Measurements from ENCODE around the gene TPK1. TPM values are rescaled to one million over a fixed set of nuclear protein-coding genes. Genes with fewer than 3 reads are reported as not detected.

The TPK1 gene
- polyA plus RNA-seq, 1 experiment: 1.2 TPM

DNA sequence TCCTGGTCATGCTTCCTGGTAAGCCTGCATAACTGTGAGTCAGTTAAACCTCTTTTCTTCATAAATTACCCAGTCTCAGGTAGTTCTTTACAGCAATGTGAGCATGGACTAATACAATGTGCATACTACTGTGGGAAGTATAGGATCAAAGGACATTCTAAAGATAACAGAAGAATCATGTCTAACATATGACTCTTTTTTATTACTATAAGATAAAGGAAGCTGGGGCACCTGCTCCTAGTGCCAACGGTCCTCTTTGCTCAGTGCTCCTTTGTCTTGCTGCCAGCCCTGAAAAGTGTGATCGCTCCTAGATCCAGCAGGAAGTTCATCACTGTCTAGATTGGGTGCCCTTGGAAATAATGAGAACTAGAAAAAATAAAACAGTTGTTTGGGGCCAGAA is 289.1 kb downstream of the TPK1 start:
- CTCF ChIA-PET: no interaction called here

DNA sequence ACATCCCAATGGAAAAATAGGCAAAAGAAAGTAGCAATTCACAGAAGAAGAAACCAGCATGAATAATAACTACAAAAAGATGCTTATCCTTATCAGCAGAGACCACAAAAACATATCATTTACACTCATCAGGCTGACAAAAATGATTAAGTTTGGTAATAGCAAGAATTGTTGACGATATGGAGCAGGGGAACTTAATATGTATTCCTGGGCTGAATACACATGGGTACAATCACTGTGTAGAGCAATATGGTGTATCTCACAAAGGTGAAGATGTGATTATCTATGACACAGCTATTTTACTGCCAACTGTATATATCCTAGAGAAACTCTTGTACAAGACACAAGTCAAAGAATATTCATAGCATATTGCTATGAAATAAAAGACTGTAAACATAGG is 290.5 kb downstream of the TPK1 start:
- no peak for DNase-seq (ENCODE audit: low read depth)
- TF ChIP-seq, protein P1, sequence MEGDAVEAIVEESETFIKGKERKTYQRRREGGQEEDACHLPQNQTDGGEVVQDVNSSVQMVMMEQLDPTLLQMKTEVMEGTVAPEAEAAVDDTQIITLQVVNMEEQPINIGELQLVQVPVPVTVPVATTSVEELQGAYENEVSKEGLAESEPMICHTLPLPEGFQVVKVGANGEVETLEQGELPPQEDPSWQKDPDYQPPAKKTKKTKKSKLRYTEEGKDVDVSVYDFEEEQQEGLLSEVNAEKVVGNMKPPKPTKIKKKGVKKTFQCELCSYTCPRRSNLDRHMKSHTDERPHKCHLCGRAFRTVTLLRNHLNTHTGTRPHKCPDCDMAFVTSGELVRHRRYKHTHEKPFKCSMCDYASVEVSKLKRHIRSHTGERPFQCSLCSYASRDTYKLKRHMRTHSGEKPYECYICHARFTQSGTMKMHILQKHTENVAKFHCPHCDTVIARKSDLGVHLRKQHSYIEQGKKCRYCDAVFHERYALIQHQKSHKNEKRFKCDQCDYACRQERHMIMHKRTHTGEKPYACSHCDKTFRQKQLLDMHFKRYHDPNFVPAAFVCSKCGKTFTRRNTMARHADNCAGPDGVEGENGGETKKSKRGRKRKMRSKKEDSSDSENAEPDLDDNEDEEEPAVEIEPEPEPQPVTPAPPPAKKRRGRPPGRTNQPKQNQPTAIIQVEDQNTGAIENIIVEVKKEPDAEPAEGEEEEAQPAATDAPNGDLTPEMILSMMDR (IDR thresholded peaks at IDR 0.05; ENCODE audit: insufficient read depth, low read depth, low read length): no peak
- ChIA-PET CTCF (no interaction called here), POLR2A (no interaction called here)
- H3K27me3 ChIP-seq (ENCODE audit: control insufficient read depth, insufficient read depth, low read length): no peaks in the 10 kb centered on the region
- no peaks in the 10 kb centered on the region for H3K36me3 ChIP-seq (ENCODE audit: control insufficient read depth, insufficient read depth, low read length)
- H3K4me3 ChIP-seq (ENCODE audit: low read depth, low read length): no peak overlapping the region

More for the DNA sequence above, 289.1 kb downstream of the TPK1 start:
- H3K4me3 ChIP-seq (ENCODE audit: low read depth, low read length): no peak overlapping the region
- POLR2A ChIA-PET: no interaction called here
- H3K27me3 ChIP-seq (ENCODE audit: control insufficient read depth, insufficient read depth, low read length): no peaks in the 10 kb centered on the region
- TF ChIP-seq, protein P1 (IDR thresholded peaks at IDR 0.05; ENCODE audit: insufficient read depth, low read depth, low read length): no peak
- no peak for DNase-seq (ENCODE audit: low read depth)
- H3K36me3 ChIP-seq (ENCODE audit: control insufficient read depth, insufficient read depth, low read length): no peaks in the 10 kb centered on the region

GRCh38 chr7:144534655-144535395 is 301.0 kb downstream of the TPK1 start:
- POLR2A ChIA-PET: no interaction called here
- no peak for DNase-seq (ENCODE audit: low read depth)
- TF ChIP-seq, protein P1 (IDR thresholded peaks at IDR 0.05; ENCODE audit: insufficient read depth, low read depth, low read length): no peak
- CTCF ChIA-PET: interaction anchor here (0.5 kb wide), 1 partner anchor 76 kb away, joined by 4 read pairs; no protein-coding TSS in a partner anchor
- no peaks in the 10 kb centered on the region for H3K36me3 ChIP-seq (ENCODE audit: control insufficient read depth, insufficient read depth, low read length)
- H3K27me3 ChIP-seq (ENCODE audit: control insufficient read depth, insufficient read depth, low read length): no peaks in the 10 kb centered on the region
- H3K4me3 ChIP-seq (ENCODE audit: low read depth, low read length): no peak overlapping the region

- Histone ChIP-seq H3K36me3 (ENCODE audit: control insufficient read depth, insufficient read depth, low read length) (no peaks in the 10 kb centered on the region), H3K4me3 (ENCODE audit: low read depth, low read length) (no peak overlapping the region), H3K27me3 (ENCODE audit: control insufficient read depth, insufficient read depth, low read length) (no peaks in the 10 kb centered on the region)
- ChIA-PET CTCF (interaction anchor here (0.5 kb wide), 1 partner anchor 77 kb away, joined by 4 read pairs; no protein-coding TSS in a partner anchor), POLR2A (no interaction called here)
- no peak for DNase-seq (ENCODE audit: low read depth)
- TF ChIP-seq, protein P1 (IDR thresholded peaks at IDR 0.05; ENCODE audit: insufficient read depth, low read depth, low read length): no peak
Observed at GRCh38 chr7:144534196-144534595, 301.7 kb downstream of the TPK1 start.

GRCh38 chr7:144531181-144531580 is 304.7 kb downstream of the TPK1 start:
- POLR2A ChIA-PET: no interaction called here
- Histone ChIP-seq H3K4me3 (ENCODE audit: low read depth, low read length) (no peak overlapping the region), H3K36me3 (ENCODE audit: control insufficient read depth, insufficient read depth, low read length) (no peaks in the 10 kb centered on the region), H3K27me3 (ENCODE audit: control insufficient read depth, insufficient read depth, low read length) (no peaks in the 10 kb centered on the region)
- CTCF ChIA-PET: no interaction called here
- TF ChIP-seq, protein P1 (IDR thresholded peaks at IDR 0.05; ENCODE audit: insufficient read depth, low read depth, low read length): no peak
- DNase-seq (ENCODE audit: low read depth): no peak

Data from BJ (cell line).